ENCODE measurements around the gene MIA2. TPM values are rescaled to one million over a fixed set of nuclear protein-coding genes. Genes with fewer than 3 reads are reported as not detected.
"Not testable (repeated sequence)": the region's sequence is repeated elsewhere in the genome, so short reads cannot be mapped to it uniquely, and the experiment has no call there.

MIA2 gene
- total RNA-seq, 1 donor from 2014 or later, result 24.7 TPM

GRCh38 chr14:39267608-39268005 is 33.9 kb downstream of the MIA2 start:
- no peak for DNase-seq

- DNase-seq, result peak; percentile 21
These were observed 34.7 kb downstream of the MIA2 start for GRCh38 chr14:39268393-39268792.

GRCh38 chr14:39272918-39273317 is 39.2 kb downstream of the MIA2 start:
- DNase-seq, result no peak

- no peak for DNase-seq
These were observed 41.7 kb downstream of the MIA2 start for GRCh38 chr14:39275395-39275794.

- no peak for DNase-seq
These were observed 42.3 kb downstream of the MIA2 start for GRCh38 chr14:39276005-39276404.

- DNase-seq, result no peak
These were observed 42.9 kb downstream of the MIA2 start for GRCh38 chr14:39276579-39277114.

GRCh38 chr14:39279515-39279914 is 45.8 kb downstream of the MIA2 start:
- no peak for DNase-seq

- not testable (repeated sequence) for DNase-seq
These were observed 47.0 kb downstream of the MIA2 start for GRCh38 chr14:39280678-39281077.

GRCh38 chr14:39289523-39289922 is 55.8 kb downstream of the MIA2 start:
- no peak for DNase-seq

GRCh38 chr14:39291701-39292100 is 58.0 kb downstream of the MIA2 start:
- no peak for DNase-seq

GRCh38 chr14:39293629-39294028 is 59.9 kb downstream of the MIA2 start:
- DNase-seq, result no peak

- DNase-seq, result not testable (repeated sequence)
These were observed 66.7 kb downstream of the MIA2 start for GRCh38 chr14:39300389-39300788.

GRCh38 chr14:39302124-39302810 is 68.6 kb downstream of the MIA2 start:
- DNase-seq, result peak; percentile 48

GRCh38 chr14:39303115-39303514 is 69.4 kb downstream of the MIA2 start:
- DNase-seq, result no peak

GRCh38 chr14:39307815-39308214 is 74.1 kb downstream of the MIA2 start:
- no peak for DNase-seq

- no peak for DNase-seq
These were observed 76.3 kb downstream of the MIA2 start for GRCh38 chr14:39310051-39310450.

GRCh38 chr14:39315859-39316444 is 82.2 kb downstream of the MIA2 start:
- no peak for DNase-seq

GRCh38 chr14:39316830-39317553 is 83.3 kb downstream of the MIA2 start:
- no peak for DNase-seq

- no peak for DNase-seq
These were observed 84.9 kb downstream of the MIA2 start for GRCh38 chr14:39318574-39318973.

GRCh38 chr14:39319381-39319780 is 85.7 kb downstream of the MIA2 start:
- no peak for DNase-seq

- DNase-seq, result no peak
These were observed 86.6 kb downstream of the MIA2 start for GRCh38 chr14:39320318-39320717.

- peak; percentile 8 for DNase-seq
These were observed 89.1 kb downstream of the MIA2 start for GRCh38 chr14:39322807-39323206.

- DNase-seq, result no peak
These were observed 90.4 kb downstream of the MIA2 start for GRCh38 chr14:39324097-39324496.

- DNase-seq, result no peak
These were observed 105.3 kb downstream of the MIA2 start for GRCh38 chr14:39339003-39339402.

Data from dermis blood vessel endothelial cell (primary cell).